LNCaP clone FGC (cell line): ENCODE measurements around the gene KIR3DL2.
"Not testable (repeated sequence)": the region's sequence is repeated elsewhere in the genome, so short reads cannot be mapped to it uniquely, and the experiment has no call there.

Source experiments
- DNase-seq: peaks from one replicate; pipeline ENCODE4 v3.0.0-alpha.2; 2011; ENCODE audit warnings: low read depth
- H3K4me3 ChIP-seq: 2 replicates; pipeline ENCODE4 v1.5.1; 2011; ENCODE audit warnings: mild to moderate bottlenecking, low read depth, low read length, control low read depth
- TF ChIP-seq, protein P1 (sequence below): IDR thresholded peaks from 2 replicates; pipeline ENCODE4 v1.5.1; 2012; ENCODE audit warnings: mild to moderate bottlenecking; ENCODE audit not compliant: control insufficient read depth, insufficient read depth; ENCODE audit errors: extremely low read depth

The KIR3DL2 gene

DNA sequence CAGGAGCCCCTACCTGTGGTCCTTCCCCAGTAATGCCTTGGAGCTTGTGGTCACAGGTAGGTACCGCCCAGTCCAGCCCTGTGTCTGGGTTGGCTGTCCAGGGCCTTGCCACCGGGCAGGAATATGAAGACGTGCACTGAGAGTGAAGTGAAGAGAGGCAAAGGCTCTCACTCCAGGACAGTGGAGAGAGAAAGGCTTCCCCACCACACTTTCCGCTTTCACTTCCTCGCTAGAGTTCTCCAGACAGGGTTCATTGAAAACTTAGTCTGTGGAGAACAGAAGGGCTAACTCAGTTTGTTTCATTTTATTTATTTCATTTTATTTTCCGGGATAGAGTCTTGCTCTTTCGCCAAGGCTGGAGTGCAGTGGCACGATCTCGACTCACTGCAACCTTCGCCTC is 38.0 kb downstream of the KIR3DL2 start:
- H3K4me3 ChIP-seq = no peak overlapping the region
- no peak for DNase-seq
- TF ChIP-seq, protein P1, sequence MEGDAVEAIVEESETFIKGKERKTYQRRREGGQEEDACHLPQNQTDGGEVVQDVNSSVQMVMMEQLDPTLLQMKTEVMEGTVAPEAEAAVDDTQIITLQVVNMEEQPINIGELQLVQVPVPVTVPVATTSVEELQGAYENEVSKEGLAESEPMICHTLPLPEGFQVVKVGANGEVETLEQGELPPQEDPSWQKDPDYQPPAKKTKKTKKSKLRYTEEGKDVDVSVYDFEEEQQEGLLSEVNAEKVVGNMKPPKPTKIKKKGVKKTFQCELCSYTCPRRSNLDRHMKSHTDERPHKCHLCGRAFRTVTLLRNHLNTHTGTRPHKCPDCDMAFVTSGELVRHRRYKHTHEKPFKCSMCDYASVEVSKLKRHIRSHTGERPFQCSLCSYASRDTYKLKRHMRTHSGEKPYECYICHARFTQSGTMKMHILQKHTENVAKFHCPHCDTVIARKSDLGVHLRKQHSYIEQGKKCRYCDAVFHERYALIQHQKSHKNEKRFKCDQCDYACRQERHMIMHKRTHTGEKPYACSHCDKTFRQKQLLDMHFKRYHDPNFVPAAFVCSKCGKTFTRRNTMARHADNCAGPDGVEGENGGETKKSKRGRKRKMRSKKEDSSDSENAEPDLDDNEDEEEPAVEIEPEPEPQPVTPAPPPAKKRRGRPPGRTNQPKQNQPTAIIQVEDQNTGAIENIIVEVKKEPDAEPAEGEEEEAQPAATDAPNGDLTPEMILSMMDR = no peak

DNA sequence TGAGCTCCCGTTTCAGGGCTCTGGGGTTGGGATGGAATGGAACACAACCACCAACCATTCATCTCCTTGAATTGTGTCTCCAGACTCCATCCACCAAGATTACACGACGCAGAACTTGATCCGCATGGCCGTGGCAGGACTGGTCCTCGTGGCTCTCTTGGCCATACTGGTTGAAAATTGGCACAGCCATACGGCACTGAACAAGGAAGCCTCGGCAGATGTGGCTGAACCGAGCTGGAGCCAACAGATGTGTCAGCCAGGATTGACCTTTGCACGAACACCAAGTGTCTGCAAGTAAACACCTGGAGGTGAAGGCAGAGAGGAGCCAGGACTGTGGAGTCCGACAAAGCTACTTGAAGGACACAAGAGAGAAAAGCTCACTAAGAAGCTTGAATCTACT is 39.3 kb downstream of the KIR3DL2 start:
- no peak for DNase-seq
- no peak overlapping the region for H3K4me3 ChIP-seq
- TF ChIP-seq, protein P1 = no peak

DNA sequence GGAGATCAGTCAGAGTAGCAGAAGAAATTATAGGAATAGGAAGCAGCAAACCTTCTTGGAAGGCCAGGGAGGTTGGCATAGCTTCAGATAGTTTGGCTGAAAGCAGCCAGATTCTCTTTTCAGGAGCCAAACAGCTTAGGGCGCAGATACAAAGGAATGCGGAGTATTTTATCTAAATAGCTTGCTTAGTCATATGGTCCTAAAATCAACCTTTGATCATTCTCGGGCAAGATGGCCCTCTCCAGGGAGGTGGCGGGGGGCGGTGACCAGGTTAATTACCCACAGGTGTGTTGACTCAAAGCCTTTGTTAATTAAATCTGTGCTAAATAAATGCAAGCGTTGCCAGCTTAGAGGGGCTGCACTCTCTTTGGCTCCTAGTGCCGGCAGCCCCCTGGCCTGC is 43.2 kb downstream of the KIR3DL2 start:
- H3K4me3 ChIP-seq = no peak overlapping the region
- TF ChIP-seq, protein P1 = no peak
- no peak for DNase-seq

DNA sequence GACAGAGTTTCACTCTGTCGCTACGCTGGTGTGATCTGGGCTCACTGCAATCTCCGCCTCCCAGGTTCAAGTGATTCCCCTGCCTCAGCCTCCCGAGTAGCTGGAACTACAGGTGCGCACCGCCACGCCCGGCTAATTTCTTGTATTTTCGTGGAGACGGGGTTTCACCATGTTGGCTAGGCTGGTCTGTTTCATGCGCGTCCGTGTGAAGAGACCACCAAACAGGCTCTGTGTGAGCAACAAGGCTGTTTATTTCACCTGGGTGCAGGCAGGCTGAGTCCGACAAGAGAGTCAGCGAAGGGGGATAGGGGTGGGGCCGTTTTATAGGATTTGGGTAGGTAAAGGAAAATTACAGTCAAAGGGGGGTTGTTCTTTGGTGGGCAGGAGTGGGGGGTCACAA is 43.9 kb downstream of the KIR3DL2 start:
- not testable (repeated sequence) for DNase-seq, H3K4me3 ChIP-seq

DNA sequence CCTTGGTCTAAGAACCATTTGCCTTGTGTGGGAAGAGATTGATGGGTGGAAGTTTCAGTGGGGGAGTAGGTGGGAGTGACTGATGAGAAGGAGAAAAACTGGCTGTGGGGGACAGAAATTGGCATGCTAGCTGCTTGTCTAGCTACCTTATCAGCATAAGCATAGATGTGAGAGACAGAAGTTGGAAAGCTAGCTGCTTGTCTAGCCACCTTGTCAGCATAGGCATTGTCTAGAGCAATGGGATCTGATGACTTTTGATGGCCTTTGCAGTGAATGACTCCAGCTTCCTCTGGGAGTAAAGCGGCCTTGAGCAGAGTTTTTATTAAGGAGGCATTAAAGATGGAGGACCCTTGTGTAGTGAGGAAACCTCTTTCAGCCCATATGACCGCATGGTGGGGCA is 45.8 kb downstream of the KIR3DL2 start:
- TF ChIP-seq, protein P1 = no peak
- no peak for DNase-seq
- no peak overlapping the region for H3K4me3 ChIP-seq

DNA sequence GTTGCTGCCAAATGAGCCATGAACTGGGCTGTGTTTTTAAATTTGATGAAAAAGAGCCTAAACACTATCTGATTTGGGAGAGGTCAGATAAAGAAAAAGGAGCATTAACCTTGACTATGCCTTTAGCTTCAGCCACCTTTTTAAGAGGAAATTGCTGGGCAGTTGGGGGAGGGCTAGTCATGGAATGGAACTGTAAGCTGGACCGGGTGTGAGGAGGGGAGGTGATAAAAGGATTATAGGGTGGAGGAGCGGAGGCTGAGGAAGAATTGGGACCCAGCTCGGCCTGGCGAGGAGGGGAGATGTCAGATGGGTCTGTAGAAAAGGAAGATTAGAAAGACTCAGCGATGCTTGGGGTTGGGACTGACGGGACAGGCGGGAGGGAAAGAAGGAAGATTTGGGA is 48.4 kb downstream of the KIR3DL2 start:
- not testable (repeated sequence) for H3K4me3 ChIP-seq, DNase-seq

DNA sequence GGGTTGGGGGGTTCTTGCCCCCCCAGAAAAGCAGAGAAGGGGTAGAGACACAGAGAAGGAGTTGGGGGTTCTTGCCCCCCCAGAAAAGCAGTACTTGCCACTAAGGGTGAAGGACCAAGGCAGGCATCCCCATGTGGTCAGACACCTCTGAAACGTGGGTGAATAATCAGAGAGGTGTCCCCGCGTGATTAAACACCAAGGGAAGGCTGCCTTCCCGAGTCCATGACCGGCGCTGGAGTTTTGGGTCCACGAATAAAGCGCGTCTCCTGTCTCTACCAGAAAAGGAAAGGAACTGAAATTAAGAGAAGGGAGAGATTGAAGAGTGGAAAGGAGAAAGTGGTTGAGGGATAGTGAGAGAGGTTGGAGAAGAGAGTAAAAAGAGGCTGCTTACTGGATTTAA is 49.4 kb downstream of the KIR3DL2 start:
- not testable (repeated sequence) for DNase-seq, H3K4me3 ChIP-seq

DNA sequence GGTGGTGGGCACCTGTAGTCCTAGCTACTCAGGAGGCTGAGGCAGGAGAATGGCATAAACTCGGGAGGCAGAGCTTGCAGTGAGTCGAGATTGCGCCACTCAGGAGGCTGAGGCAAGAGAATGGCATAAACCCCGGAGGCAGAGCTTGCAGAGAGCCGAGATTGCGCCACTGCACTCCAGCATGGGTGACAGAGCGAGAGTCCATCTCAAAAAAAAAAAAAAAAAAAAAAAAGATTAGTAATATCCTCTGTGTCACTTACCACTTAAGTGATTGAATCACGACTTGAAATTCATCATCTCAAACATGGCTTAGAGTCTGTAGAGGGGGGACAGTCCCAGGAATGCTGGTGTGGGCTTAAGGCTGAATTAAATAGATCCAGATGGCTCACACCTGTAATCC is 50.9 kb downstream of the KIR3DL2 start:
- not testable (repeated sequence) for H3K4me3 ChIP-seq, DNase-seq

DNA sequence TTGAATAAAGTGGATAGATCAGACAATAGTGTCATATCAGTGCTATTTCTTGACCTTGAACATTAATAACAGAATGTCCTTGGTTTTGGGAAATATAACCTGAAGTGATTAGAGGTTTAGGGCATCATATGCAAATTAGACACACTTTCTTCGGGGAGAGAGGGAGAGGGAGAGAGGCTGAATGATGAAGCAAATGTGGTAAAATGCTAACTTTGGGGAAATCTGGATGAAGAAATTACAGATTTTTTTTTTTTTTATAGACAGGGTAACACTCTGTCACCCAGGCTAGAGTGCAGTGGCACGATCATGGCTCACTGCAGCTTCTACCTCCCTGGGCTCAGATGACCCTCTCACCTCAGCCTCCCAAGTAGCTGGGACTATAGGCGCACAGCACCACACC is 51.8 kb downstream of the KIR3DL2 start:
- H3K4me3 ChIP-seq = no peak overlapping the region
- no peak for DNase-seq
- TF ChIP-seq, protein P1 = no peak

DNA sequence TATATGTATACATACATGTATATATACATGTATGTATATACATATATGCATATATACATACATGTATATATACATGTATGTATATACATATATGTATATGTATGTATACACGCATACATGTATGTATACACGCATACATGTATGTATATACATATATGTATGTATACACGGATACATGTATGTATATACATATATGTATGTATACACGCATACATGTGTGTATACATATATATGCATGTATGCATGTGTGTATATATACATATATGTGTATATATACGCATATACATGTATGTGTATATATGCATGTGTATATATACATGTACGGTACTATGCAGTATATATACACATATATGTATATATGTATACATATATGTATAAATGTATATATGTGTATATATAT is 53.1 kb downstream of the KIR3DL2 start:
- TF ChIP-seq, protein P1 = no peak
- H3K4me3 ChIP-seq = no peak overlapping the region
- no peak for DNase-seq

DNA sequence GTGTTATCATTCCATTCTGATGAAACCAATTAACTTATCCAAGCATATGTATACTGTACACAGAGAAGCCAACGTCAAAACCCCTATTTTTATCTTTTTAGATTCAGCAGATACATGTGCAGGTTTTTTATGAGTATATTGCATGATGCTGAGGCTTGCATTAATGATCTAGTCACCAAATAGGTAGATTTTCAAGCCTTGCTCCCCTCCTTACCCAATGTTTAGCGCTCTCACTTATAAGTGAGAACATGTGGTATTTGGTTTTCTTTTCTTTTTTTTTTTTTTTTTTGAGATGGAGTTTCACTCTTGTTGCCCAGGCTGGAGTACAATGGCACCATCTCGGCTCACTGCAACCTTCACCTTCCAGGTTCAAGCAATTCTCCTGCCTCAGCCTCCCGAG is 54.0 kb downstream of the KIR3DL2 start:
- H3K4me3 ChIP-seq, DNase-seq: not testable (repeated sequence)
